T-cell (primary cell): ENCODE results near the gene RGL1. TPM values are rescaled to one million over a fixed set of nuclear protein-coding genes. Genes with fewer than 3 reads are reported as not detected.
"Not testable (repeated sequence)": the region's sequence is repeated elsewhere in the genome, so short reads cannot be mapped to it uniquely, and the experiment has no call there.

Source experiments
- ATAC-seq, 4 experiments: fragments of 200-7000 bp in 3 of 4; fragments of 150-1000 bp in 1 of 4; cut with Tn5 transposase; replicated peaks in 1 of 4; 1 replicate in 3 of 4; 2 replicates in 1 of 4; pipeline ENCODE4 v1.10.0; 2021; ENCODE audit warnings: moderate library complexity in 3 of 4, mild to moderate bottlenecking in 2 of 4, moderate number of reproducible peaks in 1 of 4
- CTCF ChIA-PET, 2 donors: fragments of 300-600 bp; sonication (Branson Sonifier 250); formaldehyde crosslinking; loops; one replicate each; lab custom pipeline; 2022; ENCODE audit warnings: antibody characterized with exemption in 2 of 2; lab: Charles Lee
- POLR2A ChIA-PET, 2 donors: fragments of 300-600 bp; sonication (Branson Sonifier 250); formaldehyde crosslinking; loops; one replicate each; lab custom pipeline; 2022; ENCODE audit warnings: antibody characterized with exemption in 2 of 2; lab: Charles Lee
- DNase-seq, 35 experiments: peaks; one replicate each; pipeline versions ENCODE4 v3.0.0 to v3.0.0-alpha.2; 2013 to 2023
- H3K27ac ChIP-seq: one replicate; pipeline ENCODE4 v1.5.1; 2013; ENCODE audit warnings: low read length
- H3K27me3 ChIP-seq, 2 experiments: replicated peaks in 1 of 2; 1 replicate in 1 of 2; 2 replicates in 1 of 2; pipeline versions ENCODE4 v1.6.1 to v1.7.0; 2013; ENCODE audit warnings: low read length in 1 of 2, mixed read lengths in 1 of 2; ENCODE audit not compliant: control insufficient read depth in 2 of 2, insufficient read depth in 2 of 2; ENCODE audit errors: extremely low read depth in 1 of 2
- H3K36me3 ChIP-seq, 2 donors: 1 replicate in 1 of 2; 2 replicates in 1 of 2; pipeline versions ENCODE4 v1.6.1 to v1.7.0; 2013; ENCODE audit warnings: low read length in 1 of 2; ENCODE audit not compliant: control insufficient read depth in 2 of 2, insufficient read depth in 1 of 2; ENCODE audit errors: extremely low read depth in 1 of 2
- H3K4me1 ChIP-seq, 2 experiments: 1 replicate in 1 of 2; 2 replicates in 1 of 2; pipeline versions ENCODE4 v1.6.1 to v1.7.0; 2013; ENCODE audit warnings: low read length in 2 of 2, mixed read lengths in 1 of 2; ENCODE audit not compliant: insufficient read depth in 2 of 2, control insufficient read depth in 1 of 2; ENCODE audit errors: extremely low read depth in 1 of 2
- H3K4me3 ChIP-seq, 2 donors: 1 replicate in 1 of 2; 2 replicates in 1 of 2; pipeline versions ENCODE4 v1.5.1 to v1.7.0; 2013; ENCODE audit warnings: mild to moderate bottlenecking in 2 of 2, low read length in 1 of 2, moderate library complexity in 1 of 2; ENCODE audit not compliant: control insufficient read depth in 1 of 2; ENCODE audit errors: extremely low read depth in 1 of 2
- H3K9me3 ChIP-seq: 2 replicates; pipeline ENCODE4 v1.7.0; 2013
- H3K27ac Mint-ChIP-seq, 2 donors: one replicate each; pipeline ENCODE4 v1.8.0; 2020 to 2021; ENCODE audit warnings: mild to moderate bottlenecking in 2 of 2, mixed read lengths in 2 of 2
- H3K27me3 Mint-ChIP-seq, 2 donors: one replicate each; pipeline ENCODE4 v1.8.0; 2021 to 2022; ENCODE audit warnings: mixed read lengths in 2 of 2
- H3K36me3 Mint-ChIP-seq: one replicate; pipeline ENCODE4 v1.8.0; 2021; ENCODE audit warnings: mixed read lengths
- H3K4me1 Mint-ChIP-seq, 3 donors: one replicate each; pipeline ENCODE4 v1.8.0; 2020 to 2022; ENCODE audit warnings: mixed read lengths in 3 of 3, mild to moderate bottlenecking in 1 of 3
- H3K4me3 Mint-ChIP-seq, 3 donors: one replicate each; pipeline ENCODE4 v1.8.0; 2020 to 2022; ENCODE audit warnings: mild to moderate bottlenecking in 3 of 3, mixed read lengths in 3 of 3, moderate library complexity in 3 of 3
- H3K9me3 Mint-ChIP-seq, 3 donors: one replicate each; pipeline ENCODE4 v1.8.0; 2020 to 2022; ENCODE audit warnings: mixed read lengths in 3 of 3
- WGBS: methylation state at CpG from one replicate; pipeline ENCODE4 v1.1.5; 2013; ENCODE audit warnings: missing lambda C conversion rate; ENCODE audit not compliant: insufficient coverage; 5-methylcytosine and 5-hydroxymethylcytosine counted together
- total RNA-seq, 35 experiments: library from RNA in 6 of 35; stranded (reverse) in 6 of 35; fragments of 120-200 nt in 1 of 35; gene quantifications; one replicate each; pipeline versions ENCODE4 v1.2.1 to v1.2.4 and lab custom pipeline; 2013 to 2026

The RGL1 gene
- total RNA-seq, 5 donors from 2014 or later (not counting 1 experiment from before 2014, with no cell fraction given), result 1.7 to 3.3 (median 2.3) TPM

- ChIA-PET POLR2A (no interaction called here), CTCF (no interaction called here)
- H3K9me3 Mint-ChIP-seq, result no peaks in the 10 kb centered on the region
- no peaks in the 10 kb centered on the region for H3K36me3 Mint-ChIP-seq
- no peaks in the 10 kb centered on the region for H3K27me3 Mint-ChIP-seq
- H3K27ac Mint-ChIP-seq, result no peak overlapping the region
- peaks cover 0 to 9% (median 2%) of the 10 kb centered on the region in 3 donors for H3K4me1 Mint-ChIP-seq
- Histone ChIP-seq H3K27me3 (peaks cover 0 to 2% of the 10 kb centered on the region in 2 experiments), H3K27ac (no peak overlapping the region), H3K4me1 (no peaks in the 10 kb centered on the region), H3K4me3 (no peak overlapping the region), H3K36me3 (no peaks in the 10 kb centered on the region), H3K9me3 (no peaks in the 10 kb centered on the region)
- ATAC-seq, result no peak
- no peak overlapping the region for H3K4me3 Mint-ChIP-seq
- no peak for DNase-seq
These were observed 21.6 kb upstream of the RGL1 start for GRCh38 chr1:183783342-183783741.

- no peaks in the 10 kb centered on the region for H3K36me3 Mint-ChIP-seq
- H3K27me3 Mint-ChIP-seq, result no peaks in the 10 kb centered on the region
- no peak overlapping the region for H3K4me3 Mint-ChIP-seq
- H3K27ac ChIP-seq, result no peak overlapping the region
- ChIA-PET CTCF (no interaction called here), POLR2A (no interaction called here)
- peaks cover 0 to 9% (median 2%) of the 10 kb centered on the region in 3 donors for H3K4me1 Mint-ChIP-seq
- peaks cover 0 to 2% of the 10 kb centered on the region in 2 experiments for H3K27me3 ChIP-seq
- no peak overlapping the region for H3K27ac Mint-ChIP-seq
- H3K36me3 ChIP-seq, result no peaks in the 10 kb centered on the region
- ATAC-seq, result no peak
- H3K9me3 ChIP-seq, result no peaks in the 10 kb centered on the region
- 90% methylated on average over 4 of the region's 6 CpGs for WGBS
- DNase-seq, result no peak
- H3K4me3 ChIP-seq, result no peak overlapping the region
- H3K9me3 Mint-ChIP-seq, result no peaks in the 10 kb centered on the region
- no peaks in the 10 kb centered on the region for H3K4me1 ChIP-seq
These were observed 20.9 kb upstream of the RGL1 start for GRCh38 chr1:183783767-183784637.

GRCh38 chr1:183785921-183786320 is 19.0 kb upstream of the RGL1 start:
- H3K27me3 ChIP-seq, H3K9me3 ChIP-seq, H3K4me1 Mint-ChIP-seq, H3K27ac ChIP-seq, H3K4me1 ChIP-seq, H3K4me3 ChIP-seq, CTCF ChIA-PET, H3K27ac Mint-ChIP-seq, H3K36me3 Mint-ChIP-seq, DNase-seq, H3K36me3 ChIP-seq, ATAC-seq, POLR2A ChIA-PET, H3K9me3 Mint-ChIP-seq, H3K27me3 Mint-ChIP-seq, H3K4me3 Mint-ChIP-seq: not testable (repeated sequence)
- no CpG with 5 or more reads among the region's 3 CpGs for WGBS

GRCh38 chr1:183787704-183788103 is 17.2 kb upstream of the RGL1 start:
- WGBS, result no CpG with 5 or more reads among the region's 2 CpGs
- POLR2A ChIA-PET, result no interaction called here

GRCh38 chr1:183791319-183791718 is 13.6 kb upstream of the RGL1 start:
- H3K36me3 ChIP-seq, result no peaks in the 10 kb centered on the region
- CTCF ChIA-PET, result interaction anchor here in 1 of 2 donors (0.6 kb wide), 1 partner anchor 26 kb away, joined by 4 read pairs; no protein-coding TSS in a partner anchor
- H3K36me3 Mint-ChIP-seq, result no peaks in the 10 kb centered on the region
- H3K4me3 ChIP-seq, result no peak overlapping the region
- H3K4me1 Mint-ChIP-seq, result peaks cover 0 to 9% (median 2%) of the 10 kb centered on the region in 3 donors
- ATAC-seq (no peak), DNase-seq (no peak)
- H3K27me3 ChIP-seq, result no peaks in the 10 kb centered on the region
- H3K27ac Mint-ChIP-seq, result no peak overlapping the region
- no peaks in the 10 kb centered on the region for H3K9me3 Mint-ChIP-seq
- H3K9me3 ChIP-seq, result no peaks in the 10 kb centered on the region
- no peak overlapping the region for H3K27ac ChIP-seq
- H3K4me1 ChIP-seq, result no peaks in the 10 kb centered on the region
- POLR2A ChIA-PET, result no interaction called here
- no peaks in the 10 kb centered on the region for H3K27me3 Mint-ChIP-seq
- H3K4me3 Mint-ChIP-seq, result no peak overlapping the region

More at GRCh38 chr1:183787704-183788103, 17.2 kb upstream of the RGL1 start:
- Mint-ChIP-seq H3K9me3 (no peaks in the 10 kb centered on the region), H3K27me3 (no peaks in the 10 kb centered on the region), H3K27ac (no peak overlapping the region), H3K4me3 (no peak overlapping the region), H3K4me1 (peaks cover 0 to 9% (median 2%) of the 10 kb centered on the region in 3 donors), H3K36me3 (no peaks in the 10 kb centered on the region)
- H3K36me3 ChIP-seq, result no peaks in the 10 kb centered on the region
- H3K27ac ChIP-seq, result no peak overlapping the region
- peaks cover 0 to 2% of the 10 kb centered on the region in 2 experiments for H3K27me3 ChIP-seq
- no peak overlapping the region for H3K4me3 ChIP-seq
- no peaks in the 10 kb centered on the region for H3K9me3 ChIP-seq
- ATAC-seq, result no peak
- CTCF ChIA-PET, result no interaction called here
- H3K4me1 ChIP-seq, result no peaks in the 10 kb centered on the region
- no peak for DNase-seq

GRCh38 chr1:183792300-183792699 is 12.6 kb upstream of the RGL1 start:
- Mint-ChIP-seq H3K4me3 (no peak overlapping the region), H3K4me1 (peaks cover 0 to 8% (median 2%) of the 10 kb centered on the region in 3 donors), H3K36me3 (no peaks in the 10 kb centered on the region), H3K27ac (no peak overlapping the region), H3K27me3 (no peaks in the 10 kb centered on the region), H3K9me3 (no peaks in the 10 kb centered on the region)
- H3K4me1 ChIP-seq, result no peaks in the 10 kb centered on the region
- ATAC-seq (no peak), DNase-seq (no peak)
- no peak overlapping the region for H3K4me3 ChIP-seq
- no peak overlapping the region for H3K27ac ChIP-seq
- no peaks in the 10 kb centered on the region for H3K36me3 ChIP-seq
- CTCF ChIA-PET, result interaction anchor here in 1 of 2 donors (0.7 kb wide), 1 partner anchor 33 kb away, joined by 3 read pairs; no protein-coding TSS in a partner anchor
- H3K9me3 ChIP-seq, result no peaks in the 10 kb centered on the region
- no peaks in the 10 kb centered on the region for H3K27me3 ChIP-seq
- POLR2A ChIA-PET, result no interaction called here
- no CpG with 5 or more reads among the region's 2 CpGs for WGBS
